Panc1 (cell line): ENCODE measurements around the gene SLC35D2.

ENCODE experiments used
- POLR2AphosphoS5 ChIP-seq: IDR thresholded peaks from 2 replicates; pipeline ENCODE4 v1.6.1; 2012; ENCODE audit warnings: mild to moderate bottlenecking, low read depth, low read length, moderate library complexity
- SIN3A ChIP-seq: IDR thresholded peaks from 2 replicates; pipeline ENCODE4 v1.6.1; 2012; ENCODE audit warnings: low read depth, mild to moderate bottlenecking, low read length, moderate library complexity, borderline replicate concordance; ENCODE audit not compliant: insufficient read depth

- TF ChIP-seq POLR2AphosphoS5 (no peak), SIN3A (no peak)
Observed at GRCh38 chr9:96392263-96392662, 8.8 kb upstream of the SLC35D2 start.
